Right lung (tissue), 5 donors: Measurements from ENCODE around the gene CTNNA3. TPM values are rescaled to one million over a fixed set of nuclear protein-coding genes. Genes with fewer than 3 reads are reported as not detected.
"Not testable (repeated sequence)": the region's sequence is repeated elsewhere in the genome, so short reads cannot be mapped to it uniquely, and the experiment has no call there.

ENCODE experiments used
- DNase-seq, 2 donors: peaks; one replicate each; pipeline ENCODE4 v3.0.0-alpha.2; 2013
- polyA plus RNA-seq, 5 donors: library from polyadenylated mRNA; unstranded; fragments of 120-200 nt; gene quantifications; one replicate each; pipeline versions ENCODE4 v1.2.1 to v1.2.3, GENCODE V29; 2013; ENCODE audit warnings: inconsistent platforms in 1 of 5, low replicate concordance in 1 of 5; ENCODE audit not compliant: insufficient read length in 5 of 5, insufficient read depth in 1 of 5

Gene CTNNA3
- polyA plus RNA-seq, 5 donors = 4.4 to 9.5 (median 5.2) TPM

- DNase-seq = no peak
These were observed 449.9 kb downstream of the CTNNA3 start for GRCh38 chr10:67246066-67246555.

GRCh38 chr10:67242528-67242927 is 453.5 kb downstream of the CTNNA3 start:
- no peak for DNase-seq

- DNase-seq = no peak
These were observed 454.5 kb downstream of the CTNNA3 start for GRCh38 chr10:67241451-67241850.

GRCh38 chr10:67239864-67240497 is 456.0 kb downstream of the CTNNA3 start:
- DNase-seq = no peak

GRCh38 chr10:67230680-67231500 is 465.1 kb downstream of the CTNNA3 start:
- DNase-seq = not testable (repeated sequence)

GRCh38 chr10:67225226-67225625 is 470.8 kb downstream of the CTNNA3 start:
- DNase-seq = no peak

- no peak for DNase-seq
These were observed 471.4 kb downstream of the CTNNA3 start for GRCh38 chr10:67224553-67224952.

- no peak for DNase-seq
These were observed 473.1 kb downstream of the CTNNA3 start for GRCh38 chr10:67222934-67223333.

- DNase-seq = no peak
These were observed 474.0 kb downstream of the CTNNA3 start for GRCh38 chr10:67221939-67222494.

- DNase-seq = no peak
These were observed 484.3 kb downstream of the CTNNA3 start for GRCh38 chr10:67211680-67212079.

- not testable (repeated sequence) for DNase-seq
These were observed 488.1 kb downstream of the CTNNA3 start for GRCh38 chr10:67207923-67208322.

GRCh38 chr10:67200913-67201564 is 495.0 kb downstream of the CTNNA3 start:
- DNase-seq = no peak

GRCh38 chr10:67175354-67175753 is 520.6 kb downstream of the CTNNA3 start:
- no peak for DNase-seq

GRCh38 chr10:67173787-67174186 is 522.2 kb downstream of the CTNNA3 start:
- DNase-seq = no peak

GRCh38 chr10:67171970-67172369 is 524.0 kb downstream of the CTNNA3 start:
- DNase-seq = peak in 1 of 2 donors; percentile 4

- DNase-seq = peak in 1 of 2 donors; percentile 4
These were observed 539.8 kb downstream of the CTNNA3 start for GRCh38 chr10:67156239-67156638.

- DNase-seq = no peak
These were observed 544.5 kb downstream of the CTNNA3 start for GRCh38 chr10:67151471-67151870.

- no peak for DNase-seq
These were observed 551.5 kb downstream of the CTNNA3 start for GRCh38 chr10:67144530-67144929.

GRCh38 chr10:67141300-67141699 is 554.7 kb downstream of the CTNNA3 start:
- no peak for DNase-seq

GRCh38 chr10:67140641-67141040 is 555.4 kb downstream of the CTNNA3 start:
- no peak for DNase-seq

GRCh38 chr10:67127441-67127840 is 568.6 kb downstream of the CTNNA3 start:
- DNase-seq = no peak

GRCh38 chr10:67119651-67120050 is 576.3 kb downstream of the CTNNA3 start:
- DNase-seq = no peak
